ENCODE measurements around the gene SPEG. TPM values are rescaled to one million over a fixed set of nuclear protein-coding genes. Genes with fewer than 3 reads are reported as not detected.

SPEG gene
- total and polyA plus RNA-seq, 2 donors (not counting 3 experiments of a cell fraction or from before 2014, with no cell fraction given) = 0.84 to 3.5 TPM

- dilution Hi-C loops (cut with MboI; ENCODE audit: extremely low pct_ligation_motif_present, low sequenced_read_pairs) = no loop called here
- Histone ChIP-seq H3K4me2 (ENCODE audit: insufficient read depth, low read length) (no peak overlapping the region), H3K9me3 (replicated peaks; ENCODE audit: control insufficient read depth, insufficient read depth, low read length) (no peaks in the 10 kb centered on the region), H3K36me3 (ENCODE audit: control insufficient read depth in 2 of 2, extremely low read depth in 1 of 2, insufficient read depth in 2 of 2, low read length in 2 of 2) (no peaks in the 10 kb centered on the region), H3K79me2 (ENCODE audit: control insufficient read depth, insufficient read depth, low read length) (no peaks in the 10 kb centered on the region), H3K4me1 (ENCODE audit: control insufficient read depth, extremely low read depth, insufficient read depth, low read length) (no peaks in the 10 kb centered on the region), H3K4me3 (replicated peaks in 1 of 3; ENCODE audit: insufficient read depth in 1 of 3, low read depth in 1 of 3, low read length in 3 of 3) (no peak overlapping the region), H3K9ac (replicated peaks; ENCODE audit: extremely low read depth, insufficient read depth, low read length) (no peak overlapping the region), H2AFZ (ENCODE audit: low read depth, low read length) (no peak overlapping the region), H3K27ac (ENCODE audit: insufficient read depth, low read depth, low read length) (no peak overlapping the region), H3K27me3 (ENCODE audit: control insufficient read depth in 2 of 2, insufficient read depth in 2 of 2, low read length in 2 of 2) (peaks cover 0 to 1% of the 10 kb centered on the region in 2 experiments), H4K20me1 (replicated peaks; ENCODE audit: control insufficient read depth, extremely low read depth, insufficient read depth, low read length) (no peaks in the 10 kb centered on the region), H3K9me1 (replicated peaks; ENCODE audit: control insufficient read depth, extremely low read depth, insufficient read depth, low read length) (no peaks in the 10 kb centered on the region)
- intact Hi-C loops (cut with micrococcal nuclease) = loop anchor here (2.0 kb wide), 1 partner anchor 55 kb away; no protein-coding TSS in a partner anchor
- POLR2A ChIA-PET = no interaction called here
- CTCF ChIA-PET = interaction anchor here (1.0 to 8.2 kb wide), 5 partner anchors 11 to 73 kb away, joined by 3 to 181 read pairs (median 6); a partner anchor contains a TSS
- FAIRE-seq (no peak), DNase-seq (ENCODE audit: low read depth, low spot score) (no peak)
- no TSS peak for BruUV-seq (replicated peaks)
- TF ChIP-seq CTCF (IDR thresholded peaks at IDR 0.05; ENCODE audit: extremely low read depth in 1 of 2, insufficient read depth in 1 of 2, low read depth in 1 of 2, low read length in 2 of 2) (no peak), MYC (IDR thresholded peaks at IDR 0.05; ENCODE audit: low read depth, low read length) (no peak), MAX (IDR thresholded peaks at IDR 0.05; ENCODE audit: insufficient read depth, insufficient read length) (no peak), FOS (IDR thresholded peaks at IDR 0.05; ENCODE audit: borderline replicate concordance, insufficient read depth, low read length) (no peak), GATA2 (IDR thresholded peaks at IDR 0.05; ENCODE audit: insufficient read depth, insufficient read length, low read depth, low read length) (no peak), POLR2AphosphoS5 (IDR thresholded peaks at IDR 0.05; ENCODE audit: insufficient read depth, low read depth, low read length) (no peak), EZH2 (IDR thresholded peaks at IDR 0.05; ENCODE audit: borderline replicate concordance, low read depth, low read length, severe bottlenecking) (no peak), JUN (IDR thresholded peaks at IDR 0.05; ENCODE audit: borderline replicate concordance, insufficient read depth, insufficient read length, low read depth) (no peak), POLR2A (IDR thresholded peaks at IDR 0.05; ENCODE audit: low read depth, low read length) (no peak)
Observed at GRCh38 chr2:219457784-219458369, 23.2 kb downstream of the SPEG start.
